ENCODE results near the gene TAF1B.

- TF ChIP-seq CTCF (IDR thresholded peaks at IDR 0.05) (peak; percentile 99), SIN3A (IDR thresholded peaks at IDR 0.05; ENCODE audit: borderline replicate concordance, insufficient read depth, low read depth, low read length) (no peak), POLR2AphosphoS5 (IDR thresholded peaks at IDR 0.05; ENCODE audit: low read depth, low read length) (no peak)
Measured at GRCh38 chr2:9799729-9800632, 43.3 kb upstream of the TAF1B start.
